SK-N-MC (cell line): ENCODE measurements around the gene PPP1R18.
"Not testable (repeated sequence)": the region's sequence is repeated elsewhere in the genome, so short reads cannot be mapped to it uniquely, and the experiment has no call there.

Experiments
- DNase-seq: peaks from one replicate; pipeline ENCODE4 v3.0.0-alpha.2; 2011; ENCODE audit warnings: low read depth, low spot score
- H3K27ac ChIP-seq: fragments of 200-600 bp; sonication (generic); 2 replicates; pipeline ENCODE4 v1.5.1; 2016; ENCODE audit warnings: mixed run types
- H3K36me3 ChIP-seq: fragments of 200-600 bp; sonication (generic); 2 replicates; pipeline ENCODE4 v1.6.1; 2017; ENCODE audit warnings: antibody characterized with exemption, low read length, mixed read lengths; ENCODE audit not compliant: insufficient read depth
- H3K4me3 ChIP-seq: fragments of 200-600 bp; sonication (generic); 2 replicates; pipeline ENCODE4 v1.5.1; 2016
- H3K9ac ChIP-seq: fragments of 200-600 bp; sonication (generic); 2 replicates; pipeline ENCODE4 v1.8.0; 2017; ENCODE audit warnings: mixed run types, mixed read lengths; ENCODE audit not compliant: insufficient read length
- H3K9me3 ChIP-seq: fragments of 200-600 bp; sonication (generic); 2 replicates; pipeline ENCODE4 v1.6.1; 2017; ENCODE audit warnings: low read depth, mild to moderate bottlenecking, antibody characterized with exemption, low read length, moderate library complexity, mixed read lengths
- EZH2 ChIP-seq: fragments of 200-600 bp; sonication (generic); IDR thresholded peaks from one replicate; pipeline ENCODE4 v1.6.1; 2017; ENCODE audit warnings: antibody characterized with exemption
- FOXP2 ChIP-seq: optimal IDR thresholded peaks from 2 replicates; pipeline ENCODE3; 2011; ENCODE audit warnings: mild to moderate bottlenecking, moderate library complexity; ENCODE audit not compliant: insufficient read depth; ENCODE audit errors: extremely low read length, control extremely low read depth
- POLR2AphosphoS5 ChIP-seq: IDR thresholded peaks from 2 replicates; pipeline ENCODE4 v1.6.1; 2012; ENCODE audit warnings: mild to moderate bottlenecking, low read depth, low read length, borderline replicate concordance

PPP1R18 gene

DNA sequence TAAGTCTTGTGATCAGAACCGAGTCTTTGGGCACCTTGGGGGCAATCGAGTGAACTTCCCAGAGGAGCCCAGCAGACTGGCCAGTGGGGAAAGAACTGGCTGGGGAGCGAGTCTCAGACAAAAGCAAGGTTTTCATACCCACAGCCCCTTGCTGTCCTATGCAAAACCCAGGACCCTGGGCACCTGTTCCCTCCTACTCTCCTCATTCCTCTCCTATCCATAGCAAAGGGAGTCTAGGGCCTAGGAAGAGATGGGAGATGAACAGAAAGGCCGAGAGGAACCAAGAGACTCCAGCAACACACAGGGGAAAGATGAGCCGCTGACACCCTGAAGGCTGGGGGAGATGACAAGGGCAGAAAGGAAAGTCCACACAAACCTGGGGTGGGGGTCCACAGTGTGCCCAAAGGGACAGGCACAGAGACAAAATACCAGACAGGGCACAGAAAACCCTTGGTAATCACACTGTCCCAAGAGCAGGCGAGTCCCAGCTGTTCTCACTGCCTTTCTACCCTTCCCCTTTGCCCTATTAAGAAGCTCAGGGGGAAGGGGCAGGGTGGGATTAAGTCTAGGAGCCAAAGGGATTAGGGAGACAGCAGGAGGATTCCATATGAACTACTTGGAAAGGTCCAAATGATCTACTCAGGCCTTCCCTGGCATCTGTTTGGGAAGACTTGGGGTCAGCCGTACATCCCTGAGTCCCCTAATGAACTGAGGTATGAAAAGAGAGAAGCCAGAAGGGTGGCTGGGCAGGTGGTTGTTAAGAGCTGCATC, 6.5 kb downstream of the PPP1R18 start:
- H3K4me3 ChIP-seq = no peak overlapping the region
- no peaks in the 10 kb centered on the region for H3K9me3 ChIP-seq
- no peak for DNase-seq
- peaks cover 11% of the 10 kb centered on the region for H3K36me3 ChIP-seq
- no peak overlapping the region for H3K9ac ChIP-seq
- no peak overlapping the region for H3K27ac ChIP-seq
- TF ChIP-seq FOXP2 = no peak
- TF ChIP-seq POLR2AphosphoS5 = no peak
- TF ChIP-seq EZH2 = no peak

DNA sequence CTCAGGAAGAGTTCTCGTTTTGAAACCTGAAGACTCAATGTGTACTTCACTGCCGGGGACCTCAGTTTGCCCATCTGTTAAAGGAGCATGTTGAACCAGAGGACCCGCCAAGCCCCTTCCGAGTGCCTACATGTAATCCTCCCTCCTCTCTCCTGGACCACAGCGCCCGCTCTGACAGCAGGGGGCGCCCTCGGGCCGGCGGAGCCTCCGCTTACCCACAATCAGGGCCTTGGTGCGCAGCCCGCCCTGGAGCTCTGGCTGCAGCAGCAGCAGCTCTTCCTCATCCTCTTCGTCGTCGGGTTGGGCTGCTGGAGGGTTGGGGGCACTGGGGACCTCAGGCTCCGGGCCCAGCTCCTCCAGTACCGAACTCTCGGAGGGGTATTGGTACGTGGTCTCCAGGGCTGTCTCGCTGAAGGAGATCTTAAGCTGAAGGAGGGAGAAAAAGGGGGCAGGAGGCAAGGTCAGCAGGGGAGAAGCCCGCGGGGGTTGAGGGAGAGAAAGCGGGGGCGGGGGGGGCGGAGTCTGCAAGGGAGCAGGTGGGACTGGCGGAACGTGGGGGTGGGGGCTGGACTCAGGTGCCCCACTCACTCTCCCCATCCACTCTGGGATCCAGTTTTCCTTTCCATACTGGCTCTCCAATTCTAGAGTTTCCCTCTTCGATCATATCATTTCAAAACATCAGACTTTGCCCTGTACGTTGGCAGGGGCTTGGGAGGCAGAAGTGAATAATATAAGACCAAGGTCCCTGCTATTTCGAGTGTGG, 7.3 kb downstream of the PPP1R18 start:
- H3K36me3 ChIP-seq = peaks cover 11% of the 10 kb centered on the region
- H3K9ac ChIP-seq = no peak overlapping the region
- no peak for DNase-seq
- no peak overlapping the region for H3K27ac ChIP-seq
- H3K9me3 ChIP-seq = no peaks in the 10 kb centered on the region
- no peak overlapping the region for H3K4me3 ChIP-seq
- TF ChIP-seq POLR2AphosphoS5 (no peak), FOXP2 (no peak), EZH2 (no peak)

DNA sequence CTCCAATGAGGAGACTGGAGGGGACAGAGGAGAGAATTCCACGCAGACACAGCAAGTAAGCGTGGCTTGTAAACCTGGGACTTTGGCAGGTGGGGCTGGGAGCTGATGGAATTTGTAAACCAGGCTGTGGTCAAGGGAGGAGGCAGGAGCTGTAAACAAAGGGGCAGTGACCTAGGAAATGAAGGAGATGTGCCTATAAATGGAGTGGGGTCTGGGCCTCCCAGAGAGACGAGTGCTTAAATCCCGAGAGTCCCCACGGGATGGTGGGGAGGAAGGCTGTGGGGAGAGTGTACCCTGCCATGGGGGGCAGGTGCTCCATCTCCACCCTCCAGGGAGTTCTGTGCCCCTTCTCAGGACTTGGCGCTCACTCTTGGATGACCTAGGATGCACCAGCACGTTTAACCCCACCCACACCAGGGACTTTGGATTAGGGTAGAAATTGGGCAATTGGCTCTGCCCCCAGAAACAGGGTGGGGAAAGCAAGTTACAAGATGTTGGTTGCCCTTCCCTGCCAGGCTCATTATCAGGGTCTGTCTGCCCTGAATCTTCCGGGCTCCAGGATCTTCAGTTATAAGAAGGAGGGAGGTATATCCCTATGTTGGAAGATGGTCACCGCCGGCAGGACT, 9.7 kb downstream of the PPP1R18 start:
- Histone ChIP-seq H3K4me3 (no peak overlapping the region), H3K9me3 (no peaks in the 10 kb centered on the region), H3K27ac (no peak overlapping the region), H3K9ac (no peak overlapping the region), H3K36me3 (peaks cover 11% of the 10 kb centered on the region)
- DNase-seq = no peak
- TF ChIP-seq POLR2AphosphoS5 (no peak), FOXP2 (no peak), EZH2 (no peak)

DNA sequence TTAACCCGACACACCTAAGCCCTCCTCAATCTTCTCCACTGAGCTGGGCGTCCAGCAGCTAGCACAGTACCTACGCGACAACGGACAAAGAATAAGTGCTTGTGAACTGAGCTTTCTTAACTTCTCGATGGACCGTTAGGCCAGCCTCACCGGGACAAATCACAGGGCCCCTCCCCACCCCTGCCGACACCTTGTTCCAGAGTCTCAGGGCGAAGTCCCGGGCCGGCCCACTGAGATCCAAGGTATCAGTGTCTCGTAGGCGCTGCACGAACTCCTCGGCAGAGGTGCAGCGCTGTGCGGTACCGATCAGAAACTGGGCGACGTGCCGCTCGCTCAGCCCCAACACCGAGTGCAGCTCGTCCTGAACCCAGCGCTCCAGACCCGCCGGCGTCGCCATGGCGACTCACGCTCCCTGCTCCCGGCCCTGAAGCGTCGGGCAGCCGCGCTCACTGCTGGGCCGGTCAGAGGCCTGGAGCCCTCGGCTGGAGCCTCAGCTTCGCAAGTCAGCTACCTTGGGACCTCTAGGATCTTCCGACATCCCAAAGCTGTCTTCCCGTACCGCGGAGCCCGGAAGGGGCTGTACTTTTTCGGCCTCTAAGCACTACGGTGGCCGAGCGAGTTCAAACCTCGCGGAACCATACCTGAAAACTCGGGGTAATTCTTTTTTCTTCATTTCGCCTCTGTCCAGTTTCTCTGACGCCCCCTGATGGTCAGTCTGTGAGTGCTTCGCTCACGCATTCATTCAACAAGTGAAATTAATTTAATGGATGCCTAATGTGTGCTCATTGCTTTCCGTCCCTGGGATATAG, 13.8 kb downstream of the PPP1R18 start, which contains the start of gene DHX16:
Gene DHX16, minus strand, starts transcription at position 562 of the 809 bp plus-strand sequence. Its CDS starts 165 bp downstream, at position 397.
- peak; percentile 92 for DNase-seq
- H3K27ac ChIP-seq = peak within 1 kb of the TSS; percentile 38
- H3K4me3 ChIP-seq = peak within 1 kb of the TSS; percentile 93
- TF ChIP-seq FOXP2 = no peak
- TF ChIP-seq EZH2 = no peak
- TF ChIP-seq POLR2AphosphoS5 = peak; percentile 87
- H3K36me3 ChIP-seq = peaks cover 26% of the 10 kb centered on the region
- peak within 1 kb of the TSS; percentile 86 for H3K9ac ChIP-seq
- H3K9me3 ChIP-seq = no peaks in the 10 kb centered on the region

DNA sequence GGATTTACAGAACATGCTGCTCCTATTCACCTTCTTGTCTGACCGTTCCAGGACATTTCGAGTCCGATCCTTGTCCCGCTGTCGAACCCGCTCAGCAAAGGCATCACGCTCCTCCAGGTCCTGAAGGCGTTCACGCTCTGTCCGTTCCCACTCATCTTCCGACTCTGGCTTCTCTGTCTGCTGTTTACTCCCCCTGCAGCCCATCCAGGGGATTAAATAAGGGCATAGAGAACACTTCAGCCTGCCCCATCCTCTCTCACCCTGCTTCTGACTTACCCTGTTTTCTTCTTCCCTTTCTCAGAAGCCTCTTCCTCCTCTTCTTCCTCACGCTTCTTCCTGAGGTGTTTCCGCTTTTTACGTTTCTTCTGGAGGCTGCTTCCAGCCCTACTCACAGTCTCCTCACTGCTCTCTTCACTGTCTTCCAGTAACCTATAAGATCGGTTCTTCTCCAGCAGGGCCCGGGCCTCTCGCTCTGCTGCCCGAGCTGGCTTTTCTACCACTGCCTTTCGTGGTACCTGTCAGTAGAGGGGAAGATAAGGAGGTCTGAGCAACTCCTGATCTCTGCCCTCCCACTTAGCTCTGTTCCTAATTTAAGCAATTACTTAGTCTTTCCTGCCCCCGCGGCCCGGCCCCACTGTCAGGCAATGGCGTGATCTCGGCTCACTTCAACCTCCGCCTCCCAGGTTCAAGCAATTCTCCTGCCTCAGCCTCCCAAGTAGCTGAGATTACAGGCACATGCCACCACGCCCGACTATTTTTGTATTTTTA, 15.5 kb downstream of the PPP1R18 start:
- Histone ChIP-seq H3K36me3 (peaks cover 32% of the 10 kb centered on the region), H3K4me3 (no peak overlapping the region), H3K9ac (no peak overlapping the region), H3K27ac (no peak overlapping the region), H3K9me3 (no peaks in the 10 kb centered on the region)
- no peak for DNase-seq
- no peak for TF ChIP-seq FOXP2
- no peak for TF ChIP-seq EZH2
- TF ChIP-seq POLR2AphosphoS5 = no peak

DNA sequence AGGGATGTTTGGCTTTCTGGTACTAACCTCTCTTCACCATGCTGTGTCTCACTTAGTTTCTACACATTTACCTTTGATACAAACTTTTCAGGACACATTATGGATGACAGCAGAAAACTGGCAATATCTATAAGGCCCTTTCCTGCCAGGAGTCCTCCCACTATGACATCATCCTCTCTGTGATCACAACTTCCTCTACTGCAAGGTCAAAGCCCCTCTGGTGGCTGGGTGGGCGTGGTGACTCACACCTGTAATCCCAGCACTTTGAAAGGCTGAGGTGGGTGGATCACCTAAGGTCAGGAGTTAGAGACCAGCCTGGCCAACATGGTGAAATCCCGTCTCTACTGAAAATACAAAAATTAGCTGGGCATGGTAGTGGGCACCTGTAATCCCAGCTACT, 20.1 kb downstream of the PPP1R18 start:
- DNase-seq, H3K9me3 ChIP-seq, H3K9ac ChIP-seq, H3K4me3 ChIP-seq, H3K27ac ChIP-seq: not testable (repeated sequence)
- peaks cover 67% of the 10 kb centered on the region for H3K36me3 ChIP-seq

DNA sequence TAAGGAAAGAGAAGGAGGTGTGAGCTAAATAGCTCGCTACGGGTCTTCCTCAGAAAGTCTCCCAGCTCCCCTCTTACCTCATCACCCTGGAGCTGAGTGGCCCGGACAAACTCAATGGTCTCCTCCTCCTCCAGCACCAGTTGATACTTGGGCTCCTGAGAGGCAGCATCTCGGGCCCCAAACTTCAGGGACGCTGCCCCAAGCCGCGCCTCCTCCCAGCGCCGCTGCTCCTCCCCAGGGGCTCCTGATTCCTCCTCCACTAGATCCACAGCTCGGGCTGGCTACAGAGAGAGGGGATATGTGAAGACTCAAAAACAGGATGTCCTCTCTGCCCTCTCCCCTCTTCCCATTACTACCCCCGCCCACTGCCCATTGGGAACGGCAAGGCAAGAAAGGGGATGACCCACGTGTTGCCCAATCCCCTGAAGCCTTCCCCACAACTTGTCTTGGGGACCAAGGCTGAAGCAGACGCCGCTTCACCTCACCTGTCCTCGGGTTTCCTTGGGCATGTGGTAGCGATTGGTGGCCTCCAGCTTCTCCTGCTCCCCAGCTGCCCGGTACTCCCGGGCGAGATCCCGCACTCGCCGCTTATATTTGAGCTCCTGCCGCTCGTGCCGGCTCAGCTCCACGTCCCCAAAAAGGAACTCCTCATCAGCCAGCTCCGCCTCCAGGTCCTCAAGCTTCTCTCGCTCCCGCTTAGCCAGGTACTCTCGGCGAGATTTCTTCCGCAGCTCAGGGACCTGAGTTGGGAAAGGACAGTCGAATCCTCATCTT, 21.3 kb downstream of the PPP1R18 start:
- TF ChIP-seq FOXP2 (no peak), EZH2 (no peak), POLR2AphosphoS5 (no peak)
- H3K27ac ChIP-seq = no peak overlapping the region
- H3K36me3 ChIP-seq = peaks cover 63% of the 10 kb centered on the region
- no peaks in the 10 kb centered on the region for H3K9me3 ChIP-seq
- no peak for DNase-seq
- H3K9ac ChIP-seq = no peak overlapping the region
- H3K4me3 ChIP-seq = no peak overlapping the region

DNA sequence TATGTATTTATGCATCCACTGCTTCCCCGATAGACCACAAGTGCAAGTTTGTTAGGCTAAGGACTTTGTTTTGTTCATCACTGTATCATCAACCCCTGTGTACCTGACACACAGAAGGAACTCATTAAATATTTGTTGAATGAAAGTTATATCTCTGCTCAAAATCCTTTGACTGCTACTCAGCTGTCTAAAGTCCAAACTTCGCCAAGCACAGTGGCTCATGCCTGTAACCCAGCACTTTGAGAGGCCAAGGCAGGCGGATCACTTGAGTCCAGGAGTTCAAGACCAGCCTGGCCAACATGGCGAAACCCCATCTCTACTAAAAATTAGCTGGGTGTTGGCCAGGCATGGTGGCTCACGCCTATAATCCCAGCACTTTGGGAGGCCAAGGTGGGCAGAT, 28.5 kb downstream of the PPP1R18 start:
- DNase-seq, H3K4me3 ChIP-seq, H3K27ac ChIP-seq, H3K9ac ChIP-seq, H3K9me3 ChIP-seq: not testable (repeated sequence)
- peaks cover 72% of the 10 kb centered on the region for H3K36me3 ChIP-seq
